ENCODE data around the gene RNU2-1. TPM values are rescaled to one million over a fixed set of nuclear protein-coding genes. Genes with fewer than 3 reads are reported as not detected.
"Not testable (repeated sequence)": the region's sequence is repeated elsewhere in the genome, so short reads cannot be mapped to it uniquely, and the experiment has no call there.

RNU2-1 gene
- polyA plus RNA-seq, 1 donor (not counting 4 experiments of a cell fraction or from before 2014, with no cell fraction given): not detected

- H3K9ac ChIP-seq (ENCODE audit: control insufficient read depth, extremely low read depth, insufficient read depth, low read length); H2AFZ ChIP-seq (ENCODE audit: control insufficient read depth, low read length); H3K4me2 ChIP-seq (ENCODE audit: control insufficient read depth, extremely low read depth, insufficient read depth, low read depth, low read length); H3K36me3 ChIP-seq (ENCODE audit: control insufficient read depth in 2 of 2, extremely low read depth in 1 of 2, insufficient read depth in 2 of 2, low read length in 2 of 2); H3K27me3 ChIP-seq (ENCODE audit: control insufficient read depth, extremely low read depth, insufficient read depth, low read length); H3K79me2 ChIP-seq (ENCODE audit: control insufficient read depth, insufficient read depth, low read length); DNase-seq (ENCODE audit: low read depth, low spot score); dilution Hi-C loops (cut with MboI; ENCODE audit: extremely low pct_ligation_motif_present, low sequenced_read_pairs); FAIRE-seq; H3K4me1 ChIP-seq (ENCODE audit: control insufficient read depth, extremely low read depth, insufficient read depth, low read length); H4K20me1 ChIP-seq (ENCODE audit: control insufficient read depth, extremely low read depth, insufficient read depth, low read length); H3K9me3 ChIP-seq (ENCODE audit: control insufficient read depth, low read depth, low read length); H3K9me1 ChIP-seq (ENCODE audit: control insufficient read depth, extremely low read depth, insufficient read depth, low read length); H3K27ac ChIP-seq (ENCODE audit: control insufficient read depth, insufficient read depth, low read length); H3K4me3 ChIP-seq (ENCODE audit: control insufficient read depth in 2 of 3, extremely low read depth in 1 of 3, insufficient read depth in 2 of 3, low read depth in 1 of 3, low read length in 3 of 3): not testable (repeated sequence)
Observed at GRCh38 chr17:43246456-43246855, 12.7 kb upstream of the RNU2-1 start.

GRCh38 chr17:43240596-43241352 lies 7.0 kb upstream of the RNU2-1 start:
- H4K20me1 ChIP-seq (ENCODE audit: control insufficient read depth, extremely low read depth, insufficient read depth, low read length); dilution Hi-C loops (cut with MboI; ENCODE audit: extremely low pct_ligation_motif_present, low sequenced_read_pairs): not testable (repeated sequence)

DNA sequence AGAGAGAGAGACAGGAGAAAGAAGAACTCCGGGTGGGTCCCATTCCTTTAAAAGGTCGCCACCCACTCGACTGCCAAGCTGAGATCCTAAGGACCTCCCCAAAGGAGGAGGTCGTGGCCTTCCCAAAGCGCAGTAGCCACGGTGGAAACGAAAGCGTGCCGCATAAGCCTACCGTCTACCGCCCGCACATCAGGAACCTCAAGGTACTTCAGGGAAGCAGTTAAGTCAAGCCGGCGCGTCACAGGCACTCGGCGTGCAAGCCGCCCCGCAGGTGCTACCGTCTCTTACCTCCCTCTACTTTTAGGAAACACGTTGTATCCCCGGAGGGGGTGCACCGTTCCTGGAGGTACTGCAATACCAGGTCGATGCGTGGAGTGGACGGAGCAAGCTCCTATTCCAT lies 5.8 kb upstream of the RNU2-1 start:
- H3K27ac ChIP-seq (ENCODE audit: control insufficient read depth, insufficient read depth, low read length); H3K9me1 ChIP-seq (ENCODE audit: control insufficient read depth, extremely low read depth, insufficient read depth, low read length); DNase-seq (ENCODE audit: low read depth, low spot score); H2AFZ ChIP-seq (ENCODE audit: control insufficient read depth, low read length); dilution Hi-C loops (cut with MboI; ENCODE audit: extremely low pct_ligation_motif_present, low sequenced_read_pairs); H3K27me3 ChIP-seq (ENCODE audit: control insufficient read depth, extremely low read depth, insufficient read depth, low read length); H3K4me2 ChIP-seq (ENCODE audit: control insufficient read depth, extremely low read depth, insufficient read depth, low read depth, low read length); H3K4me1 ChIP-seq (ENCODE audit: control insufficient read depth, extremely low read depth, insufficient read depth, low read length); H3K36me3 ChIP-seq (ENCODE audit: control insufficient read depth in 2 of 2, extremely low read depth in 1 of 2, insufficient read depth in 2 of 2, low read length in 2 of 2); H3K4me3 ChIP-seq (ENCODE audit: control insufficient read depth in 2 of 3, extremely low read depth in 1 of 3, insufficient read depth in 2 of 3, low read depth in 1 of 3, low read length in 3 of 3); H3K9me3 ChIP-seq (ENCODE audit: control insufficient read depth, low read depth, low read length); H3K9ac ChIP-seq (ENCODE audit: control insufficient read depth, extremely low read depth, insufficient read depth, low read length); H4K20me1 ChIP-seq (ENCODE audit: control insufficient read depth, extremely low read depth, insufficient read depth, low read length); H3K79me2 ChIP-seq (ENCODE audit: control insufficient read depth, insufficient read depth, low read length); FAIRE-seq: not testable (repeated sequence)

More at GRCh38 chr17:43240596-43241352, 7.0 kb upstream of the RNU2-1 start:
- not testable (repeated sequence) for H3K9ac ChIP-seq (ENCODE audit: control insufficient read depth, extremely low read depth, insufficient read depth, low read length); H3K36me3 ChIP-seq (ENCODE audit: control insufficient read depth in 2 of 2, extremely low read depth in 1 of 2, insufficient read depth in 2 of 2, low read length in 2 of 2); H3K9me1 ChIP-seq (ENCODE audit: control insufficient read depth, extremely low read depth, insufficient read depth, low read length); H3K79me2 ChIP-seq (ENCODE audit: control insufficient read depth, insufficient read depth, low read length); H2AFZ ChIP-seq (ENCODE audit: control insufficient read depth, low read length); H3K9me3 ChIP-seq (ENCODE audit: control insufficient read depth, low read depth, low read length); H3K4me3 ChIP-seq (ENCODE audit: control insufficient read depth in 2 of 3, extremely low read depth in 1 of 3, insufficient read depth in 2 of 3, low read depth in 1 of 3, low read length in 3 of 3); H3K4me2 ChIP-seq (ENCODE audit: control insufficient read depth, extremely low read depth, insufficient read depth, low read depth, low read length); H3K4me1 ChIP-seq (ENCODE audit: control insufficient read depth, extremely low read depth, insufficient read depth, low read length); H3K27me3 ChIP-seq (ENCODE audit: control insufficient read depth, extremely low read depth, insufficient read depth, low read length); DNase-seq (ENCODE audit: low read depth, low spot score); FAIRE-seq; H3K27ac ChIP-seq (ENCODE audit: control insufficient read depth, insufficient read depth, low read length)

DNA sequence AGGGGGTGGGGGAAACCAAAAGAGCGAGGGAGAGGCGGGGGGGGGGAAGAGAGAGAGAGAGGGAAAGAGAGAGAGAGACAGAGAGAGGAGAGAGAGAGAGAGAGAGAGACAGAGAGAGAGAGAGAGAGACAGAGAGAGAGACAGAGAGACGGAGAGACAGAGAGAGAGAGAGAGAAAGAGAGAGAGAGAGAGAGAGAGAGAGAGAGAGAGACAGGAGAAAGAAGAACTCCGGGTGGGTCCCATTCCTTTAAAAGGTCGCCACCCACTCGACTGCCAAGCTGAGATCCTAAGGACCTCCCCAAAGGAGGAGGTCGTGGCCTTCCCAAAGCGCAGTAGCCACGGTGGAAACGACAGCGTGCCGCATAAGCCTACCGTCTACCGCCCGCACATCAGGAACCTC lies 514 bp downstream of the RNU2-1 start:
- H3K79me2 ChIP-seq (ENCODE audit: control insufficient read depth, insufficient read depth, low read length); H3K4me1 ChIP-seq (ENCODE audit: control insufficient read depth, extremely low read depth, insufficient read depth, low read length); DNase-seq (ENCODE audit: low read depth, low spot score); H3K27me3 ChIP-seq (ENCODE audit: control insufficient read depth, extremely low read depth, insufficient read depth, low read length); H3K9me3 ChIP-seq (ENCODE audit: control insufficient read depth, low read depth, low read length); H3K36me3 ChIP-seq (ENCODE audit: control insufficient read depth in 2 of 2, extremely low read depth in 1 of 2, insufficient read depth in 2 of 2, low read length in 2 of 2); FAIRE-seq; H3K4me3 ChIP-seq (ENCODE audit: control insufficient read depth in 2 of 3, extremely low read depth in 1 of 3, insufficient read depth in 2 of 3, low read depth in 1 of 3, low read length in 3 of 3); H4K20me1 ChIP-seq (ENCODE audit: control insufficient read depth, extremely low read depth, insufficient read depth, low read length); H3K9me1 ChIP-seq (ENCODE audit: control insufficient read depth, extremely low read depth, insufficient read depth, low read length); dilution Hi-C loops (cut with MboI; ENCODE audit: extremely low pct_ligation_motif_present, low sequenced_read_pairs); H2AFZ ChIP-seq (ENCODE audit: control insufficient read depth, low read length); H3K9ac ChIP-seq (ENCODE audit: control insufficient read depth, extremely low read depth, insufficient read depth, low read length); H3K27ac ChIP-seq (ENCODE audit: control insufficient read depth, insufficient read depth, low read length); H3K4me2 ChIP-seq (ENCODE audit: control insufficient read depth, extremely low read depth, insufficient read depth, low read depth, low read length): not testable (repeated sequence)

GRCh38 chr17:43232021-43232699 lies 1.6 kb downstream of the RNU2-1 start:
- H3K9me1 ChIP-seq (ENCODE audit: control insufficient read depth, extremely low read depth, insufficient read depth, low read length); H3K27ac ChIP-seq (ENCODE audit: control insufficient read depth, insufficient read depth, low read length); H3K9ac ChIP-seq (ENCODE audit: control insufficient read depth, extremely low read depth, insufficient read depth, low read length); H2AFZ ChIP-seq (ENCODE audit: control insufficient read depth, low read length); H3K27me3 ChIP-seq (ENCODE audit: control insufficient read depth, extremely low read depth, insufficient read depth, low read length); H3K79me2 ChIP-seq (ENCODE audit: control insufficient read depth, insufficient read depth, low read length); H4K20me1 ChIP-seq (ENCODE audit: control insufficient read depth, extremely low read depth, insufficient read depth, low read length); H3K4me2 ChIP-seq (ENCODE audit: control insufficient read depth, extremely low read depth, insufficient read depth, low read depth, low read length); H3K9me3 ChIP-seq (ENCODE audit: control insufficient read depth, low read depth, low read length); DNase-seq (ENCODE audit: low read depth, low spot score); H3K4me1 ChIP-seq (ENCODE audit: control insufficient read depth, extremely low read depth, insufficient read depth, low read length); H3K4me3 ChIP-seq (ENCODE audit: control insufficient read depth in 2 of 3, extremely low read depth in 1 of 3, insufficient read depth in 2 of 3, low read depth in 1 of 3, low read length in 3 of 3); dilution Hi-C loops (cut with MboI; ENCODE audit: extremely low pct_ligation_motif_present, low sequenced_read_pairs); H3K36me3 ChIP-seq (ENCODE audit: control insufficient read depth in 2 of 2, extremely low read depth in 1 of 2, insufficient read depth in 2 of 2, low read length in 2 of 2); FAIRE-seq: not testable (repeated sequence)
